Loucy (cell line): ENCODE measurements around the gene MFSD6.

Experiments used
- H2AFZ ChIP-seq: fragments of 200-600 bp; sonication (generic); 2 replicates; pipeline ENCODE4 v1.6.0; 2016; ENCODE audit warnings: antibody characterized with exemption, mild to moderate bottlenecking, low read length, moderate library complexity
- H3F3A ChIP-seq: fragments of 200-600 bp; 2 replicates; pipeline ENCODE4 v1.6.0; 2016; ENCODE audit warnings: antibody characterized with exemption, low read depth, mild to moderate bottlenecking
- H3K27me3 ChIP-seq: fragments of 200-600 bp; sonication (generic); 2 replicates; pipeline ENCODE4 v1.6.1; 2014; ENCODE audit warnings: low read length, mild to moderate bottlenecking; ENCODE audit not compliant: insufficient read depth, poor library complexity, severe bottlenecking
- H3K36me3 ChIP-seq: fragments of 200-600 bp; sonication (generic); 2 replicates; pipeline ENCODE4 v1.6.1; 2016; ENCODE audit warnings: low read length; ENCODE audit not compliant: insufficient read depth
- H3K4me1 ChIP-seq: fragments of 200-600 bp; sonication (generic); 2 replicates; pipeline ENCODE4 v1.5.1; 2014; ENCODE audit warnings: low read length, mild to moderate bottlenecking; ENCODE audit not compliant: insufficient read depth, poor library complexity, severe bottlenecking
- H3K4me2 ChIP-seq: fragments of 200-600 bp; sonication (generic); 2 replicates; pipeline ENCODE4 v1.6.0; 2014; ENCODE audit warnings: antibody characterized with exemption, low read length, low read depth, mild to moderate bottlenecking; ENCODE audit not compliant: poor library complexity, severe bottlenecking
- H3K4me3 ChIP-seq: fragments of 200-600 bp; sonication (generic); 2 replicates; pipeline ENCODE4 v1.5.1; 2014; ENCODE audit warnings: low read length, mild to moderate bottlenecking, mixed read lengths; ENCODE audit not compliant: poor library complexity, severe bottlenecking
- H3K79me2 ChIP-seq: fragments of 200-600 bp; sonication (generic); 2 replicates; pipeline ENCODE4 v1.6.1; 2014; ENCODE audit warnings: low read length; ENCODE audit not compliant: insufficient read depth
- H3K9ac ChIP-seq: fragments of 200-600 bp; sonication (generic); 2 replicates; pipeline ENCODE4 v1.6.0; 2014; ENCODE audit warnings: mild to moderate bottlenecking, low read depth, low read length, moderate library complexity; ENCODE audit not compliant: poor library complexity, severe bottlenecking
- H3K9me2 ChIP-seq: fragments of 200-600 bp; sonication (generic); replicated peaks from 2 replicates; pipeline ENCODE4 v1.6.1; 2016; ENCODE audit warnings: low read depth, low read length, mixed read lengths
- H3K9me3 ChIP-seq: fragments of 200-600 bp; sonication (generic); 2 replicates; pipeline ENCODE4 v1.6.1; 2014; ENCODE audit warnings: mild to moderate bottlenecking, antibody characterized with exemption, low read length, low read depth; ENCODE audit not compliant: insufficient read depth
- H4K20me1 ChIP-seq: fragments of 200-600 bp; sonication (generic); 2 replicates; pipeline ENCODE4 v1.6.0; 2014; ENCODE audit warnings: antibody characterized with exemption, low read length, mild to moderate bottlenecking; ENCODE audit not compliant: insufficient read depth, poor library complexity, severe bottlenecking
- EZH2phosphoT487 ChIP-seq: fragments of 200-600 bp; IDR thresholded peaks from 2 replicates; pipeline ENCODE4 v1.6.1; 2018; ENCODE audit warnings: antibody characterized with exemption, mild to moderate bottlenecking, moderate library complexity, borderline replicate concordance
- TF ChIP-seq, protein P1 (sequence below): fragments of 200-600 bp; sonication (generic); conservative IDR thresholded peaks from 2 replicates; pipeline ENCODE4 v1.5.1; 2014; ENCODE audit warnings: mild to moderate bottlenecking, antibody characterized with exemption, low read length

The MFSD6 gene

DNA sequence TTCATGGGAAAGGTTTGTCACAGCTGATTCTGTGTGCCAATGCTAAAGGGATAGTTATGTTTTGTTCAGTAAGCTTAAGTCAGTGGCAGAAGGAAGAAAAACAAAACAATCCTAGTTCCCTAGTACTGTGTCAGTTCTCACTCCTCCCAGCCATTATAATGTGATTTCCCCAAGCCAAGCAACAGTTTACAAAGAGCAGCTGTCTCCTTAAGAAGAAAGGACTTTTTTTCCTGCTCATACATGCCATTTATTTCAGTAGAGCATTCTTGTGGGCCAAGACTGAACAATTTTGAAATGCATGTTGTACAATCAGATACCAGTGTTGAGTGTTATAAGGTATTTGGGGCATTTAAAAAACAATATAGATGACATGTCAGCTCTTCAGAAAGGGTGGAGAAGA, 74.3 kb downstream of the MFSD6 start:
- H3K9me2 ChIP-seq: no peaks in the 10 kb centered on the region
- TF ChIP-seq EZH2phosphoT487: no peak
- TF ChIP-seq, protein P1, sequence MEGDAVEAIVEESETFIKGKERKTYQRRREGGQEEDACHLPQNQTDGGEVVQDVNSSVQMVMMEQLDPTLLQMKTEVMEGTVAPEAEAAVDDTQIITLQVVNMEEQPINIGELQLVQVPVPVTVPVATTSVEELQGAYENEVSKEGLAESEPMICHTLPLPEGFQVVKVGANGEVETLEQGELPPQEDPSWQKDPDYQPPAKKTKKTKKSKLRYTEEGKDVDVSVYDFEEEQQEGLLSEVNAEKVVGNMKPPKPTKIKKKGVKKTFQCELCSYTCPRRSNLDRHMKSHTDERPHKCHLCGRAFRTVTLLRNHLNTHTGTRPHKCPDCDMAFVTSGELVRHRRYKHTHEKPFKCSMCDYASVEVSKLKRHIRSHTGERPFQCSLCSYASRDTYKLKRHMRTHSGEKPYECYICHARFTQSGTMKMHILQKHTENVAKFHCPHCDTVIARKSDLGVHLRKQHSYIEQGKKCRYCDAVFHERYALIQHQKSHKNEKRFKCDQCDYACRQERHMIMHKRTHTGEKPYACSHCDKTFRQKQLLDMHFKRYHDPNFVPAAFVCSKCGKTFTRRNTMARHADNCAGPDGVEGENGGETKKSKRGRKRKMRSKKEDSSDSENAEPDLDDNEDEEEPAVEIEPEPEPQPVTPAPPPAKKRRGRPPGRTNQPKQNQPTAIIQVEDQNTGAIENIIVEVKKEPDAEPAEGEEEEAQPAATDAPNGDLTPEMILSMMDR: no peak
- H2AFZ ChIP-seq: no peak overlapping the region
- H4K20me1 ChIP-seq: no peaks in the 10 kb centered on the region
- H3K27me3 ChIP-seq: no peaks in the 10 kb centered on the region
- H3K79me2 ChIP-seq: no peaks in the 10 kb centered on the region
- H3K4me2 ChIP-seq: no peak overlapping the region
- H3K36me3 ChIP-seq: 0 out of 2 replicates have a peak, but pooled peaks cover 3% of the 10 kb centered on the region
- no peaks in the 10 kb centered on the region for H3K9me3 ChIP-seq
- no peaks in the 10 kb centered on the region for H3K4me1 ChIP-seq
- no peak overlapping the region for H3K4me3 ChIP-seq
- no peak overlapping the region for H3K9ac ChIP-seq
- no peaks in the 10 kb centered on the region for H3F3A ChIP-seq

DNA sequence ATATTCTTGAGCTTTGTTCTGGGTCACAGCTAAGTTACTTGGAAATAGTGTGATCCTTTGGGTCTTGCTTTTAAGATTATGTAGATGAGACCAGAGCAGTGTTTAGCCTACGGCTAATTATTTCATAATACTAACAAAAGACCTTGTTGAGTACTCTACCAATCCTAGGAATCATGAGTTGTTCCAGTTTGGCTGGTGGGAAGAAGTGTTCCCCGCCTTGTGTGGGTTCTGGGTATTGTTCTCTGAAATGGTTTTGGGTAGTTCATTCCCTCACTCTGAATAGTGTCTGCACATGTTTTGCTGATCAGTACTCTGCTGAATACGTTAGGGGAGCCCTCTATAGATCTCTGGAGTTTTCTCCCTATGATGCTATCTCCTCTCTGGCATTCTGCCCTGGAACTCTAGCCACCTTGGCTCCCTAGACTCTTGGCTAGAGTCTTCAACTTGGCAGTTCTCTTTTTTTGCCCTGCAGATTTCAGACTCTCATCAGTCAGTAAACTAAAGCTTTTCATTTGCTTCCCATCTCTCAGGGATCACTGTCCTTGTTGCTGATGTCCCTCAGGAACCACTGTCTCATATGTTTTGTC, 78.0 kb downstream of the MFSD6 start:
- TF ChIP-seq, protein P1: no peak
- no peak for TF ChIP-seq EZH2phosphoT487
- no peaks in the 10 kb centered on the region for H3K9me2 ChIP-seq
- no peak overlapping the region for H3K9ac ChIP-seq
- H3K27me3 ChIP-seq: no peaks in the 10 kb centered on the region
- no peaks in the 10 kb centered on the region for H4K20me1 ChIP-seq
- H3K4me2 ChIP-seq: no peak overlapping the region
- H3K4me3 ChIP-seq: no peak overlapping the region
- H3K9me3 ChIP-seq: no peaks in the 10 kb centered on the region
- H3K4me1 ChIP-seq: no peaks in the 10 kb centered on the region
- peaks cover 31% of the 10 kb centered on the region for H3K36me3 ChIP-seq
- H3F3A ChIP-seq: no peaks in the 10 kb centered on the region
- H2AFZ ChIP-seq: no peak overlapping the region
- no peaks in the 10 kb centered on the region for H3K79me2 ChIP-seq

DNA sequence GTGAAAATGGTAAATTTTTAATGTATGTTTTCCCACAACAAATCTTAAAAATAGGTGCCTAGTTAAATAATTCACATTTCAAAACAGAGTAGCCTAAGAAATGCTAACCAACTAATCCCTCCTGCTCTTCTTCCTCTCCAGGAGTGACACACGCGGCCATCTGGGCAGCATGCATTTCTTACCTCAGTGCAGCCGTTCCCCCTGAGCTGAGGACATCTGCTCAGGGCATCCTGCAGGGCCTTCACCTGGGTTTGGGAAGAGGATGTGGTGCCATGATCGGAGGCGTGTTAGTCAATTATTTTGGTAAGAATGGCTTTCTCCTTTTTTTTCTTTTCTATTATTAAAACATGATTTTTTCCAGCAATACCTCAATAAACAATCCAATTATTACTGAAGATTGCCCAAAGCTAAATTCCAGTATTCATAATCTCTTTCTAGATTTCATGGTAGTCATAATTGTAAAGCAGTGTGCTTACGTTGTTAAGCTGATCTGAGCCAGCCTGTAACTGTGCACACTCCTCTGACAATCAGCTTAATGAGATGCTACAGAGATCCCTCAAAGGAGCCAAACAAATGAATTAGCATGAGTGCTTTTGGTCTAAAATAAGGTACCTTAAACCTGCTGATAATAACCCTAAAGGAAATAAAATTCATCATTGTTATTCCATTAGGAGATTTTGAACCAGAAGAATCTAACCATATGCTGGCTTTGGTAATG, 80.5 kb downstream of the MFSD6 start:
- TF ChIP-seq EZH2phosphoT487: no peak
- TF ChIP-seq, protein P1: no peak
- no peaks in the 10 kb centered on the region for H3K27me3 ChIP-seq
- no peaks in the 10 kb centered on the region for H3K9me2 ChIP-seq
- no peak overlapping the region for H3K9ac ChIP-seq
- H3K4me2 ChIP-seq: no peak overlapping the region
- H3K9me3 ChIP-seq: peaks cover 2% of the 10 kb centered on the region; the same call in 1 of the 2 replicates
- H3K4me3 ChIP-seq: no peak overlapping the region
- no peaks in the 10 kb centered on the region for H3K79me2 ChIP-seq
- no peaks in the 10 kb centered on the region for H3K4me1 ChIP-seq
- H4K20me1 ChIP-seq: no peaks in the 10 kb centered on the region
- no peak overlapping the region for H2AFZ ChIP-seq
- peaks cover 46% of the 10 kb centered on the region for H3K36me3 ChIP-seq
- no peaks in the 10 kb centered on the region for H3F3A ChIP-seq
